PFSK-1 (cell line): ENCODE results near the gene REEP5.

ENCODE experiments used
- POLR2AphosphoS5 ChIP-seq: IDR thresholded peaks from 2 replicates; pipeline ENCODE4 v1.6.1; 2012; ENCODE audit warnings: low read depth, mild to moderate bottlenecking, control low read depth, low read length, moderate library complexity
- TF ChIP-seq, protein P1 (sequence below), 2 experiments: IDR thresholded peaks; 2 replicates each; pipeline versions ENCODE4 v1.6.1 to v1.8.0; 2011 to 2012; ENCODE audit warnings: low read depth in 2 of 2, low read length in 2 of 2, control low read depth in 1 of 2, inconsistent platforms in 1 of 2, mild to moderate bottlenecking in 1 of 2, moderate library complexity in 1 of 2; ENCODE audit not compliant: insufficient read depth in 1 of 2

DNA sequence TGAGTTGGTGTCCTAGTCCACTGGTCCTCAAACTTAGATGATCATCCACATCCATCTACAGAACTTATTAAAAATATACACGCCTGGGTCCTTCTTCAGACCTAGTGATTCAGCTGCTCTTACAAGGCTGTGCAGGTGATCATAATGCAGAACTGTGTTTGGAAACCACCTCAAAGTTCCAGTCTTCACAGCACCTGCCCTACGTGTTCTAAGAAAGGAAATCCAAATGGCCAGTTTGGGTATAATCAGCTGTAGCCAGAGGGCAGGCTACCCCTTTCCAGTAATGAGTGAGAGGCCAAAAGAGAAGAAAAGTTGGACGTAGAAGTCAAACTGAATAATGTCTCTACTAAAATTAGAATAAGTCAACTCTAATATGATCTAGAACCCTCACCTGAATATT lies 15.4 kb downstream of the REEP5 start:
- TF ChIP-seq, protein P1, sequence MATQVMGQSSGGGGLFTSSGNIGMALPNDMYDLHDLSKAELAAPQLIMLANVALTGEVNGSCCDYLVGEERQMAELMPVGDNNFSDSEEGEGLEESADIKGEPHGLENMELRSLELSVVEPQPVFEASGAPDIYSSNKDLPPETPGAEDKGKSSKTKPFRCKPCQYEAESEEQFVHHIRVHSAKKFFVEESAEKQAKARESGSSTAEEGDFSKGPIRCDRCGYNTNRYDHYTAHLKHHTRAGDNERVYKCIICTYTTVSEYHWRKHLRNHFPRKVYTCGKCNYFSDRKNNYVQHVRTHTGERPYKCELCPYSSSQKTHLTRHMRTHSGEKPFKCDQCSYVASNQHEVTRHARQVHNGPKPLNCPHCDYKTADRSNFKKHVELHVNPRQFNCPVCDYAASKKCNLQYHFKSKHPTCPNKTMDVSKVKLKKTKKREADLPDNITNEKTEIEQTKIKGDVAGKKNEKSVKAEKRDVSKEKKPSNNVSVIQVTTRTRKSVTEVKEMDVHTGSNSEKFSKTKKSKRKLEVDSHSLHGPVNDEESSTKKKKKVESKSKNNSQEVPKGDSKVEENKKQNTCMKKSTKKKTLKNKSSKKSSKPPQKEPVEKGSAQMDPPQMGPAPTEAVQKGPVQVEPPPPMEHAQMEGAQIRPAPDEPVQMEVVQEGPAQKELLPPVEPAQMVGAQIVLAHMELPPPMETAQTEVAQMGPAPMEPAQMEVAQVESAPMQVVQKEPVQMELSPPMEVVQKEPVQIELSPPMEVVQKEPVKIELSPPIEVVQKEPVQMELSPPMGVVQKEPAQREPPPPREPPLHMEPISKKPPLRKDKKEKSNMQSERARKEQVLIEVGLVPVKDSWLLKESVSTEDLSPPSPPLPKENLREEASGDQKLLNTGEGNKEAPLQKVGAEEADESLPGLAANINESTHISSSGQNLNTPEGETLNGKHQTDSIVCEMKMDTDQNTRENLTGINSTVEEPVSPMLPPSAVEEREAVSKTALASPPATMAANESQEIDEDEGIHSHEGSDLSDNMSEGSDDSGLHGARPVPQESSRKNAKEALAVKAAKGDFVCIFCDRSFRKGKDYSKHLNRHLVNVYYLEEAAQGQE (IDR thresholded peaks at IDR 0.05; ENCODE audit: insufficient read depth in 1 of 2, low read depth in 2 of 2, low read length in 2 of 2) = no peak
- no peak for TF ChIP-seq POLR2AphosphoS5
